Vagina (tissue), 2 donors: ENCODE results near the gene ABHD2. TPM values are rescaled to one million over a fixed set of nuclear protein-coding genes. Genes with fewer than 3 reads are reported as not detected.

Experiments used
- DNase-seq, 2 donors: peaks; one replicate each; pipeline ENCODE4 v3.0.0-alpha.2; 2017; ENCODE audit errors: extremely low spot score in 2 of 2
- H3K27ac ChIP-seq: fragments of 200-600 bp; sonication (generic); one replicate; pipeline ENCODE4 v1.5.1; 2019
- H3K27me3 ChIP-seq: fragments of 200-600 bp; sonication (generic); one replicate; pipeline ENCODE4 v1.5.1; 2019
- H3K36me3 ChIP-seq, 2 donors: fragments of 200-600 bp; sonication (generic); one replicate each; pipeline ENCODE4 v1.5.1; 2017 to 2019
- H3K4me1 ChIP-seq: fragments of 200-600 bp; sonication (generic); one replicate; pipeline ENCODE4 v1.5.1; 2019
- H3K4me3 ChIP-seq, 2 donors: fragments of 200-600 bp; sonication (generic); 1 replicate in 1 of 2; 2 replicates in 1 of 2; pipeline ENCODE4 v1.5.1; 2016 to 2019
- H3K9me3 ChIP-seq: fragments of 200-600 bp; sonication (generic); one replicate; pipeline ENCODE4 v1.5.1; 2019
- CTCF ChIP-seq, 3 experiments: fragments of 450-650 bp in 2 of 3; fragments of 200-600 bp in 1 of 3; sonication (generic) in 1 of 3; IDR thresholded peaks; one replicate each; pipeline ENCODE4 v1.5.1; 2017 to 2019; ENCODE audit warnings: antibody characterized with exemption in 3 of 3, mild to moderate bottlenecking in 2 of 3, moderate library complexity in 2 of 3
- POLR2A ChIP-seq, 2 donors: fragments of 450-650 bp; IDR thresholded peaks; one replicate each; pipeline ENCODE4 v1.6.1; 2017; ENCODE audit warnings: antibody characterized with exemption in 2 of 2, mild to moderate bottlenecking in 2 of 2, moderate library complexity in 2 of 2
- POLR2AphosphoS5 ChIP-seq, 2 donors: sonication (generic); formaldehyde crosslinking; IDR thresholded peaks; one replicate each; pipeline ENCODE4 v1.9.0; 2017; ENCODE audit warnings: antibody characterized with exemption in 2 of 2, mild to moderate bottlenecking in 2 of 2, low read depth in 1 of 2; ENCODE audit not compliant: insufficient read depth in 1 of 2
- intact Hi-C: fragments of 100-400 bp; cut with DNase I; formaldehyde crosslinking; loops from one replicate; pipeline ENCODE4 v1.15.1; 2023
- total RNA-seq: library from RNA; depleted of rRNA; stranded (reverse); fragments of >200 nt; gene quantifications from one replicate; pipeline ENCODE4 v1.2.3, GENCODE V29; 2016

ABHD2 gene
- total RNA-seq, 1 donor from 2014 or later = 33.6 TPM

- DNase-seq = no peak
- Histone ChIP-seq H3K4me3 (no peak overlapping the region), H3K27ac (peak overlapping the region; percentile 27), H3K4me1 (peaks cover 23% of the 10 kb centered on the region), H3K36me3 (peaks cover 0 to 49% of the 10 kb centered on the region in 2 donors), H3K27me3 (no peaks in the 10 kb centered on the region), H3K9me3 (no peaks in the 10 kb centered on the region)
- intact Hi-C loops = loop anchor here (5.0 kb wide), 1 partner anchor 595 kb away; no protein-coding TSS in a partner anchor
- TF ChIP-seq POLR2A (IDR thresholded peaks at IDR 0.05) (no peak), CTCF (IDR thresholded peaks at IDR 0.05) (no peak), POLR2AphosphoS5 (IDR thresholded peaks at IDR 0.05; ENCODE audit: insufficient read depth in 1 of 2, low read depth in 1 of 2) (no peak)
These were observed 108.7 kb downstream of the ABHD2 start for GRCh38 chr15:89196994-89197393.

- Histone ChIP-seq H3K36me3 (peaks cover 0 to 44% of the 10 kb centered on the region in 2 donors), H3K27me3 (no peaks in the 10 kb centered on the region), H3K4me1 (peaks cover 23% of the 10 kb centered on the region), H3K9me3 (no peaks in the 10 kb centered on the region), H3K27ac (peak overlapping the region; percentile 27), H3K4me3 (no peak overlapping the region)
- no peak for DNase-seq
- intact Hi-C loops = loop anchor here (5.0 kb wide), 1 partner anchor 595 kb away; no protein-coding TSS in a partner anchor
- TF ChIP-seq POLR2A (IDR thresholded peaks at IDR 0.05) = no peak
- peak in 1 of 2 donors; percentile 79 for TF ChIP-seq POLR2AphosphoS5 (IDR thresholded peaks at IDR 0.05; ENCODE audit: insufficient read depth in 1 of 2, low read depth in 1 of 2)
- TF ChIP-seq CTCF (IDR thresholded peaks at IDR 0.05) = no peak
These were observed 109.3 kb downstream of the ABHD2 start for GRCh38 chr15:89197503-89197971.

GRCh38 chr15:89198196-89198595 lies 109.9 kb downstream of the ABHD2 start:
- TF ChIP-seq POLR2A (IDR thresholded peaks at IDR 0.05) (no peak), POLR2AphosphoS5 (IDR thresholded peaks at IDR 0.05; ENCODE audit: insufficient read depth in 1 of 2, low read depth in 1 of 2) (no peak), CTCF (IDR thresholded peaks at IDR 0.05) (no peak)
- H3K27ac ChIP-seq = no peak overlapping the region
- H3K4me1 ChIP-seq = peaks cover 23% of the 10 kb centered on the region
- intact Hi-C loops = loop anchor here (5.0 kb wide), 1 partner anchor 596 kb away; no protein-coding TSS in a partner anchor
- no peak for DNase-seq
- no peak overlapping the region for H3K4me3 ChIP-seq
- H3K9me3 ChIP-seq = no peaks in the 10 kb centered on the region
- H3K36me3 ChIP-seq = peaks cover 0 to 37% of the 10 kb centered on the region in 2 donors
- no peaks in the 10 kb centered on the region for H3K27me3 ChIP-seq

GRCh38 chr15:89198934-89199333 lies 110.7 kb downstream of the ABHD2 start:
- no peaks in the 10 kb centered on the region for H3K9me3 ChIP-seq
- no peak for DNase-seq
- no peak overlapping the region for H3K27ac ChIP-seq
- peaks cover 23% of the 10 kb centered on the region for H3K4me1 ChIP-seq
- peaks cover 0 to 30% of the 10 kb centered on the region in 2 donors for H3K36me3 ChIP-seq
- intact Hi-C loops = loop anchor here (5.0 kb wide), 1 partner anchor 597 kb away; no protein-coding TSS in a partner anchor
- no peak overlapping the region for H3K4me3 ChIP-seq
- TF ChIP-seq CTCF (IDR thresholded peaks at IDR 0.05) (no peak), POLR2A (IDR thresholded peaks at IDR 0.05) (no peak), POLR2AphosphoS5 (IDR thresholded peaks at IDR 0.05; ENCODE audit: insufficient read depth in 1 of 2, low read depth in 1 of 2) (no peak)
- no peaks in the 10 kb centered on the region for H3K27me3 ChIP-seq

- no peaks in the 10 kb centered on the region for H3K27me3 ChIP-seq
- peaks cover 0 to 22% of the 10 kb centered on the region in 2 donors for H3K36me3 ChIP-seq
- no peak for DNase-seq
- TF ChIP-seq POLR2AphosphoS5 (IDR thresholded peaks at IDR 0.05; ENCODE audit: insufficient read depth in 1 of 2, low read depth in 1 of 2) (no peak), POLR2A (IDR thresholded peaks at IDR 0.05) (no peak), CTCF (IDR thresholded peaks at IDR 0.05) (no peak)
- intact Hi-C loops = loop anchor here (5.0 to 10.0 kb wide), 2 partner anchors 225 to 597 kb away; no protein-coding TSS in a partner anchor
- no peaks in the 10 kb centered on the region for H3K9me3 ChIP-seq
- no peak overlapping the region for H3K4me3 ChIP-seq
- peaks cover 23% of the 10 kb centered on the region for H3K4me1 ChIP-seq
- H3K27ac ChIP-seq = no peak overlapping the region
These were observed 111.5 kb downstream of the ABHD2 start for GRCh38 chr15:89199746-89200145.
